Left ventricle myocardium superior (tissue), 1 donor: ENCODE results near the gene TRIM63. TPM values are rescaled to one million over a fixed set of nuclear protein-coding genes. Genes with fewer than 3 reads are reported as not detected.
"Not testable (repeated sequence)": the region's sequence is repeated elsewhere in the genome, so short reads cannot be mapped to it uniquely, and the experiment has no call there.

Source experiments
- ATAC-seq: fragments of 200-7000 bp; cut with Tn5 transposase; one replicate; pipeline ENCODE4 v1.9.1; 2020; ENCODE audit warnings: mild to moderate bottlenecking, moderate library complexity
- DNase-seq: peaks from one replicate; pipeline ENCODE4 v3.0.0-alpha.2; 2020
- intact Hi-C: fragments of 100-400 bp; cut with micrococcal nuclease; formaldehyde crosslinking; loops from one replicate; pipeline ENCODE4 v1.11.0; 2022
- total RNA-seq: library from RNA; stranded (reverse); fragmentation: NEBNext Ultra II Directional; extraction: Animal tissue kit (Norgen Biotek cat#: 25700); gene quantifications from one replicate; pipeline ENCODE4 v1.2.1, GENCODE V29; 2021
- donor health status: DM: no; HTN: yes; CAD: no; lungs with severe emphysema.

The TRIM63 gene
- total RNA-seq, 1 donor from 2014 or later, result 207 TPM

- intact Hi-C loops, DNase-seq: not testable (repeated sequence)
- ATAC-seq, result peak; percentile 48
Observed at GRCh38 chr1:26093569-26093968, 26.1 kb upstream of the TRIM63 start.

DNA sequence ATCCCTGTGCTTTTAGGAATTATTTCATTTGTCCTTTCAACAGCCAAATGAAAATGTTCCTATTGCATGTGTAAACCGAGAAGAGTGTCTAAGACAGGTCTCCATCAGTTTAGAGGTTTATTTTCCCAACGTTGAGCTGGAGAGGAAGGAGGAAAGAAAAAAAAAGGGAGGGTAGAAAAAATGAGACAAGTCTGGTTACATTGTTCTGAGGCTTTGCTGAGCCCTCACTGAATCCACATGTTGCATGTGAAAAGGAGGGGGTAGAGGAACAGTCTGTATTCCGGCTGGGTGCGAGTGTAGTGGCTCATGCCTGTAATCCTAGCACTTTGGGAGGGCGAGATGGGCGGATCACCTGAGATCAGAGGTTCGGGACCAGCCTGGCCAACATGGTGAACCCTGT, 25.0 kb upstream of the TRIM63 start:
- ATAC-seq (no peak), DNase-seq (no peak)
- intact Hi-C loops, result no loop called here

- DNase-seq, result no peak
- intact Hi-C loops, result no loop called here
Observed at GRCh38 chr1:26090893-26091292, 23.5 kb upstream of the TRIM63 start.

GRCh38 chr1:26089125-26089524, 21.7 kb upstream of the TRIM63 start:
- ATAC-seq (no peak), DNase-seq (no peak)
- intact Hi-C loops, result no loop called here

More at GRCh38 chr1:26090893-26091292, 23.5 kb upstream of the TRIM63 start:
- no peak for ATAC-seq

DNA sequence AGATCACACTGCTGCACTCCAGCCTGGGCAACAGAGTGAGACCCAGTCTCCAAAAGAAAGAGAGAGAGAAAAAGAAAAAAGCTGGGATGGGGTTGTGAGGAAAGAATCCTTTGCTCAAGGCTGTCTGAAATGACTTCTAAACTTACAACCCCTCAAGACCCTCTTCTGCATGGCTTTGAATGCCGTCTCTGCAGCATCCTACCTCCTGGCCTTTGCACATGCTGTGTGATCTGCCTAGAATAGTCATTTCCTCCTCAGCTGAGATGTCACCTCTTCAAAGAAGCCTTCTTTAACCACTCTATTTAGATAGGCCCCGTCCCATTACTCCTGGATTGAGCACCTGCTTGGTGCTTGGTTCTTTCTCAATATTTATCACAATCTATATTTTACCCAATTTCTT, 17.4 kb upstream of the TRIM63 start:
- intact Hi-C loops, result no loop called here
- no peak for ATAC-seq
- no peak for DNase-seq

- peak; percentile 62 for DNase-seq
- ATAC-seq, result peak; percentile 83
- intact Hi-C loops, result no loop called here
Observed at GRCh38 chr1:26084091-26084561, 16.7 kb upstream of the TRIM63 start.

GRCh38 chr1:26083208-26083607, 15.8 kb upstream of the TRIM63 start:
- ATAC-seq (peak; percentile 87), DNase-seq (no peak)
- intact Hi-C loops, result no loop called here

GRCh38 chr1:26082020-26082350, 14.6 kb upstream of the TRIM63 start:
- DNase-seq (no peak), ATAC-seq (no peak)
- intact Hi-C loops, result no loop called here

GRCh38 chr1:26081267-26082019, 14.0 kb upstream of the TRIM63 start:
- DNase-seq (peak; percentile 78), ATAC-seq (peak; percentile 53)
- intact Hi-C loops, result no loop called here

DNA sequence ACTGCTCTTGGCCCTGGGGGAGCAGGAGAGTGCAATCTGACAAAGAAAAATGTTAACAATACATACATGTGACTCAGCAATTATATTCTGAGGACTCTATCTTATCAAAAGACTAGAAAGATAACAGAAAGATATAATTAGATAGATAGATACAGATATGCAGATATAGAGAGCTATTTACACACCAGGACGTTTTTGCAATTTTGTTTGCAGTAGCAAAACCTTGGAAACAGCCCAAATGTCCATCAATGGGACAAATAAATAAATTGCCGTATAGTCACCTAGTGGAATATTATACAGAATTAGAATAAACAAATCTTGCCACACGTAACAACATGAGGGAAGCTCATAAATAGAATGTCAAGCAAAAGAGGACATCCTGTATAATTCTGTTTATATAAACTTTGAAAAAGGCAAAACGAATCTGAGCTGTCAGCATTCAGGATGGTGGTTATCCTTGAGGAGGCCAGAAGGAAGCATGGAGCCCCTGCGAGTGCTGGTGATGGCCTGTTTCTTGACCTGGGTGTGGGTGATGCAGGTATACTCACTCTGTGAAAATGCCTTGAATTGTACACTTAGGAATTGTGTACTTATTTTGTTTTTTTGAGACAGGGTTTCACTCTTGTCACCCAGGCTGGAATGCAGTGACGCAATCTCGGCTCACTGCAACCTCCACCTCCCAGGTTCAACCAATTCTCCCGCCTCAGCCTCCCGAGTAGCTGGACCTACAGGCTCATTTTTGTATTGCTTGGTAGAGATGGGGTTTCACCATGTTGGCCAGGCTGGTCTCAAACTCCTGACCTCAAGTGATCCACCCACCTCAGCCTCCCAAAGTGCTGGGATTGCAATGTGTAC, 12.8 kb upstream of the TRIM63 start:
- intact Hi-C loops, result no loop called here
- no peak for ATAC-seq
- DNase-seq, result no peak

- DNase-seq (no peak), ATAC-seq (no peak)
- intact Hi-C loops, result no loop called here
Observed at GRCh38 chr1:26079178-26079563, 11.7 kb upstream of the TRIM63 start.

DNA sequence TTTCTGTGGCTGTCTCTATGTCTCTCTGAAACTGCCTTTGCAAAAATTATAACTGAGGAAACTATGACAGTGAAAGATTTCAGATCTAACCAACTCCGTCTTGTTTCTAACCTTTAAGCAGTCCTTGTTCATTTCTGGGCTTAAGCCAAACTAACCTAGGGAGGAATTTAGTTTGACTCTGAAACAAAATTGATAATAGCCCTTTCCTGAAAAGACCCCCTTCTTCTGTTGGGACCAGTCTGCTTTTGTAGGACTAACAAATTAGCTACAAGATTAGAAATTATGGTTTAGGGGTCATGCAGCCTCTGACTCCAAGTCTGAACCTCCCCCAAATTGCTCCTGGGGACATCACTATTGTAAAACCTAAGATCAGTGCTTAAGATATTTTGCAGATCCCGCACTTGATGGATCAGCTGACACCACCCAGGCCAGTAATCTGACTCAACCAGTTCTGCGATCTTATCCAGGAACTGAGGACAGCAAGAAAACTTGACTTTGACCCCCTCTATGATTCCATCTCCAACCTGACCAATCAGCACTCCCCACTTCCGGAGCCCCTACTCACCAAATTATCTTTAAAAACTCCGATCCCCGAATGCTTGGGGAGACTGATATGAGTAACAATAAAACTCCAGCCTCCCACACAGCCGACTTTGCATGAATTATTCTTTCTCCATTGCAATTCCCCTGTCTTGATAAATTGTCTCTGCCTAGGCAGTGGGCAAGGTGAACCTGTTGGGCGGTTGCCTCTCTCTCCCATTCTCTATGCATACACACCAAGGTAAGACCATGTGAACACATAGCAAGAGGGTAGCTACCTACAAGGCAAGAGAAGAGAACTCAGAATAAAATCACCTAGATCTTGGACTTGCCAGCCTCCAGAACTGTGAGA, 11.1 kb upstream of the TRIM63 start:
- ATAC-seq (no peak), DNase-seq (no peak)
- intact Hi-C loops, result no loop called here

- ATAC-seq, result no peak
- DNase-seq, result no peak
- intact Hi-C loops, result no loop called here
Observed at GRCh38 chr1:26077524-26077923, 10.1 kb upstream of the TRIM63 start.

GRCh38 chr1:26075421-26076144, 8.2 kb upstream of the TRIM63 start:
- intact Hi-C loops, result no loop called here
- peak; percentile 82 for ATAC-seq
- DNase-seq, result peak; percentile 73

DNA sequence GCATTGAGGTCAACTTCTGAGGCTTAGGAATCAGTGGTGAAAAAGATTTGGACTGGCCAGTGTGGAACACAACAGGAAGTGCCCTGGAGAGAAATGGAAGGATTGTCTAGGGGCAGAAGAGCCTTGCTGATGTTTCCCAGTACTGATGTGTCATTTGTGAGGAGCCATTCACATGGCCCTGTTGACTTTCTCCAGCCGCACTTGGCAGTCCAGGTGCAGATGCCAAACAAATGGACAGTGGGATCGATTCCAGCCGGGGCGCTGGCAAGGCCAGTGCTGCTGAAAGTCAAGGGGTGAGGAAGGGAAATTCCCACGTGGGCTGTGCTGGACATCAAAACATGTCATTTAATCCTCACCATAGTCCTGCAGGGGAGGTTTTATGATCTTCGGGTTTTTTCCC, 4.9 kb upstream of the TRIM63 start:
- DNase-seq, result peak; percentile 75
- intact Hi-C loops, result no loop called here
- ATAC-seq, result peak; percentile 57

DNA sequence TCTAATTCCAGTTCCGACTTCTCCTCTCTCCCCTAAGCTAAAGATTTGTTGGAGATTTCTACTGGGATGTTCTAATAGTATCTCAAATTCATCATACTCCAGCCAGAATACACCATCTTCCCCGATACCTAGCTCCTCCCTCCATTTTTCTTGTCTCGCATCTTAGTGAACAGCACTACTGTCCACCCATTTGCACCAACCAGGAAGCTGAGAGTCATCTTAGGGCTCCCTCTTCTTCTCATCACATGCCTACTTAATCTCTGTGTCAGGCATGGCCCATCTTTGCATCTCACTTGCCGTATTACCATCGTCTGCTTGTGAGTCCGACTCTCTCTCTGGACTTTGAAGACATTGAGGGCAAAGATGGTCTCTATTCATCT, 3.5 kb upstream of the TRIM63 start:
- DNase-seq, result no peak
- no peak for ATAC-seq
- intact Hi-C loops, result no loop called here

DNA sequence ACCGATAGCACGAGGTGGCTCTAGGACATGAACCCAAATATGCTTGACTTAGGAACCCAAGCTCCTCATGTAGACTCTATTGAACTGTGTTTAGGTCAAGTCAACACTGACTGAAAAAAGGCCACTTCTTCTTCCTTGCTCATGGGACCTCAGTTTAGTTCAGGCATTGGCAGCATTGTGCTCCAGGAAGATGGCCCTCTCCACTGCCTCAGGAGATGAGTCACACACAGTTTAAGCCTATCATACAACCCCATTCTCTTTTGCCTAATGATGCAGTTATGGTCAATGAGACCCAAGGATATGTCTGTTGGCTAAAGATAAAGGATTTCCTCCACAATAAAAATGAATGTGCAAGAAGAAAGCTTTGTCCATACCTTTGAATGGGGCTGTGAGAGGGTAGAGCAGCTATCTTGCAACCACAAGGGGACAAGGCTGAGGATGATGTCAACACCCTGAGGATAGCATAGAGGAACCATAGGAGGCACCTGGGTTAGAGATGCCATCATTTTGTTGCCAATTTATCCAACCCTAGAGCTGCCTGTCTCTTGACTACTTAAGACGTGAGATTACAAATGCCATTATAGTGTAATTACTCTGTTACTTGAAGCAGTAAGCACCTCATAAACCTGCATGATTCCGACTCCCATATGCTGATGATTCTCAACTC, 3.0 kb upstream of the TRIM63 start:
- ATAC-seq, result no peak

DNA sequence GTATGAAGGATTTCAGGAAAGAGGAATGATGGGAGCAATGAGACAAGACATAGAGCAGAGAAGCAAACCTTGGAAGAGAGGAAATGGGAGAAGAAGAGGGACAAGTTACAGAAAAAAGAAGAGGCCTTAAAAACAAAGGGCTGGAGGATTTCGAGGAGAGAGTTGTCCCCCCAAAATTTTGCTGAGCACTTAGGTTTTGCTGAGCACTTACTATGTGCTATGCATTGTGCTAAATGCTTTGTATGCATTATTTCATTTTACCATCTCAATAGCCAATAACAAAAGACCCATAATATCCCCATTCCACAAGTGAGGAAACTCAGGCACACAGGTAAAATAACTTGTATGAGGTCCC, 2.5 kb upstream of the TRIM63 start:
- no peak for DNase-seq
- ATAC-seq, result no peak
- intact Hi-C loops, result no loop called here

More for the DNA sequence above, 3.0 kb upstream of the TRIM63 start:
- no peak for DNase-seq
- intact Hi-C loops, result no loop called here

- DNase-seq (peak; percentile 84), ATAC-seq (peak; percentile 84)
- intact Hi-C loops, result no loop called here
Observed at GRCh38 chr1:26066857-26067256, 573 bp downstream of the TRIM63 start.
